Activated CD4-positive, alpha-beta T cell treated with anti-CD3 and anti-CD28 coated beads, Interleukin-2, amount 50 U/mL, for 16 hours (primary cell): Measurements from ENCODE around the gene MAPT.
"Not testable (repeated sequence)": the region's sequence is repeated elsewhere in the genome, so short reads cannot be mapped to it uniquely, and the experiment has no call there.

Experiments used
- DNase-seq: peaks from one replicate; pipeline ENCODE4 v3.0.0-alpha.2; 2020

The MAPT gene

DNA sequence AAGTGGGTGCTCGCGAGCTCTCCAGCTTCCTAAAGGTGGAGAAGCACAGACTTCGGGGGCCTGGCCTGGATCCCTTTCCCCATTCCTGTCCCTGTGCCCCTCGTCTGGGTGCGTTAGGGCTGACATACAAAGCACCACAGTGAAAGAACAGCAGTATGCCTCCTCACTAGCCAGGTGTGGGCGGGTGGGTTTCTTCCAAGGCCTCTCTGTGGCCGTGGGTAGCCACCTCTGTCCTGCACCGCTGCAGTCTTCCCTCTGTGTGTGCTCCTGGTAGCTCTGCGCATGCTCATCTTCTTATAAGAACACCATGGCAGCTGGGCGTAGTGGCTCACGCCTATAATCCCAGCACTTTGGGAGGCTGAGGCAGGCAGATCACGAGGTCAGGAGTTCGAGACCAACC is 102.8 kb downstream of the MAPT start:
- no peak for DNase-seq

GRCh38 chr17:45997624-45998023 is 103.3 kb downstream of the MAPT start:
- no peak for DNase-seq

GRCh38 chr17:45998987-45999899 is 104.9 kb downstream of the MAPT start, which contains the start of gene STH:
Gene STH (plus strand): TSS chr17:45999250. CDS start chr17:45999280, 30 bp downstream.
- DNase-seq: no peak

- no peak for DNase-seq
Observed at GRCh38 chr17:45999900-46000290, 105.5 kb downstream of the MAPT start.

GRCh38 chr17:46000292-46000691 is 105.9 kb downstream of the MAPT start:
- no peak for DNase-seq

DNA sequence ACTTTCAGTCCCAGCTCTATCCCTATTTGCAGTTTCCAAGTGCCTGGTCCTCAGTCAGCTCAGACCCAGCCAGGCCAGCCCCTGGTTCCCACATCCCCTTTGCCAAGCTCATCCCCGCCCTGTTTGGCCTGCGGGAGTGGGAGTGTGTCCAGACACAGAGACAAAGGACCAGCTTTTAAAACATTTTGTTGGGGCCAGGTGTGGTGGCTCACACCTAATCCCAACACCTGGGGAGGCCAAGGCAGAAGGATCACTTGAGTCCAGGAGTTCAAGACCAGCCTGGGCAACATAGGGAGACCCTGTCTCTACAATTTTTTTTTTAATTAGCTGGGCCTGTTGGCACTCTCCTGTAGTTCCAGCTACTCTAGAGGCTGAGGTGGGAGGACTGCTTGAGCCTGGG is 106.4 kb downstream of the MAPT start:
- no peak for DNase-seq

- no peak for DNase-seq
Observed at GRCh38 chr17:46001390-46002310, 107.3 kb downstream of the MAPT start.

- DNase-seq: peak; percentile 70
Observed at GRCh38 chr17:46002311-46002972, 108.1 kb downstream of the MAPT start.

DNA sequence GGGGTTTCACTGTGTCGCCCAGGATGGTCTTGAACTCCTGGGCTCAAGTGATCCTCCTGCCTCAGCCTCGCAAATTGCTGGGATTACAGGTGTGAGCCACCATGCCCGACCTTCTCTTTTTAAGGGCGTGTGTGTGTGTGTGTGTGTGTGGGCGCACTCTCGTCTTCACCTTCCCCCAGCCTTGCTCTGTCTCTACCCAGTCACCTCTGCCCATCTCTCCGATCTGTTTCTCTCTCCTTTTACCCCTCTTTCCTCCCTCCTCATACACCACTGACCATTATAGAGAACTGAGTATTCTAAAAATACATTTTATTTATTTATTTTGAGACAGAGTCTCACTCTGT is 108.6 kb downstream of the MAPT start:
- no peak for DNase-seq

- DNase-seq: no peak
Observed at GRCh38 chr17:46003907-46004748, 109.8 kb downstream of the MAPT start.

GRCh38 chr17:46006082-46006481 is 111.7 kb downstream of the MAPT start:
- not testable (repeated sequence) for DNase-seq

- no peak for DNase-seq
Observed at GRCh38 chr17:46007461-46007965, 113.2 kb downstream of the MAPT start.

DNA sequence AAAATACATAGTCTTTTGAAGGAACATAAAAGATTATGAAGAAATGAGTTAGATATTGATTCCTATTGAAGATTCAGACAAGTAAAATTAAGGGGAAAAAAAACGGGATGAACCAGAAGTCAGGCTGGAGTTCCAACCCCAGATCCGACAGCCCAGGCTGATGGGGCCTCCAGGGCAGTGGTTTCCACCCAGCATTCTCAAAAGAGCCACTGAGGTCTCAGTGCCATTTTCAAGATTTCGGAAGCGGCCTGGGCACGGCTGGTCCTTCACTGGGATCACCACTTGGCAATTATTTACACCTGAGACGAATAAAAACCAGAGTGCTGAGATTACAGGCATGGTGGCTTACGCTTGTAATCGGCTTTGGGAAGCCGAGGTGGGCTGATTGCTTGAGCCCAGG is 114.2 kb downstream of the MAPT start:
- no peak for DNase-seq

DNA sequence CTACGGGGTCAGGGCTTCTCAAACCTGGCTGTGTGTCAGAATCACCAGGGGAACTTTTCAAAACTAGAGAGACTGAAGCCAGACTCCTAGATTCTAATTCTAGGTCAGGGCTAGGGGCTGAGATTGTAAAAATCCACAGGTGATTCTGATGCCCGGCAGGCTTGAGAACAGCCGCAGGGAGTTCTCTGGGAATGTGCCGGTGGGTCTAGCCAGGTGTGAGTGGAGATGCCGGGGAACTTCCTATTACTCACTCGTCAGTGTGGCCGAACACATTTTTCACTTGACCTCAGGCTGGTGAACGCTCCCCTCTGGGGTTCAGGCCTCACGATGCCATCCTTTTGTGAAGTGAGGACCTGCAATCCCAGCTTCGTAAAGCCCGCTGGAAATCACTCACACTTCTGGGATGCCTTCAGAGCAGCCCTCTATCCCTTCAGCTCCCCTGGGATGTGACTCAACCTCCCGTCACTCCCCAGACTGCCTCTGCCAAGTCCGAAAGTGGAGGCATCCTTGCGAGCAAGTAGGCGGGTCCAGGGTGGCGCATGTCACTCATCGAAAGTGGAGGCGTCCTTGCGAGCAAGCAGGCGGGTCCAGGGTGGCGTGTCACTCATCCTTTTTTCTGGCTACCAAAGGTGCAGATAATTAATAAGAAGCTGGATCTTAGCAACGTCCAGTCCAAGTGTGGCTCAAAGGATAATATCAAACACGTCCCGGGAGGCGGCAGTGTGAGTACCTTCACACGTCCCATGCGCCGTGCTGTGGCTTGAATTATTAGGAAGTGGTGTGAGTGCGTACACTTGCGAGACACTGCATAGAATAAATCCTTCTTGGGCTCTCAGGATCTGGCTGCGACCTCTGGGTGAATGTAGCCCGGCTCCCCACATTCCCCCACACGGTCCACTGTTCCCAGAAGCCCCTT is 115.6 kb downstream of the MAPT start:
- no peak for DNase-seq

DNA sequence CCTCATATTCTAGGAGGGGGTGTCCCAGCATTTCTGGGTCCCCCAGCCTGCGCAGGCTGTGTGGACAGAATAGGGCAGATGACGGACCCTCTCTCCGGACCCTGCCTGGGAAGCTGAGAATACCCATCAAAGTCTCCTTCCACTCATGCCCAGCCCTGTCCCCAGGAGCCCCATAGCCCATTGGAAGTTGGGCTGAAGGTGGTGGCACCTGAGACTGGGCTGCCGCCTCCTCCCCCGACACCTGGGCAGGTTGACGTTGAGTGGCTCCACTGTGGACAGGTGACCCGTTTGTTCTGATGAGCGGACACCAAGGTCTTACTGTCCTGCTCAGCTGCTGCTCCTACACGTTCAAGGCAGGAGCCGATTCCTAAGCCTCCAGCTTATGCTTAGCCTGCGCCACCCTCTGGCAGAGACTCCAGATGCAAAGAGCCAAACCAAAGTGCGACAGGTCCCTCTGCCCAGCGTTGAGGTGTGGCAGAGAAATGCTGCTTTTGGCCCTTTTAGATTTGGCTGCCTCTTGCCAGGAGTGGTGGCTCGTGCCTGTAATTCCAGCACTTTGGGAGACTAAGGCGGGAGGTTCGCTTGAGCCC is 116.3 kb downstream of the MAPT start:
- DNase-seq: no peak

- no peak for DNase-seq
Observed at GRCh38 chr17:46011711-46012505, 117.6 kb downstream of the MAPT start.

GRCh38 chr17:46012506-46013079 is 118.2 kb downstream of the MAPT start:
- DNase-seq: no peak

- no peak for DNase-seq
Observed at GRCh38 chr17:46013127-46013501, 118.8 kb downstream of the MAPT start.

GRCh38 chr17:46013502-46014165 is 119.3 kb downstream of the MAPT start:
- no peak for DNase-seq
